Retinal pigment epithelial cell (primary cell): ENCODE measurements around the gene DALRD3.

Experiments used
- DNase-seq: peaks from one replicate; pipeline ENCODE4 v3.0.0-alpha.2; 2010; ENCODE audit warnings: low read depth
- H3K4me3 ChIP-seq: 2 replicates; pipeline ENCODE4 v1.5.1; 2011; ENCODE audit warnings: mild to moderate bottlenecking, low read length, control low read depth, moderate library complexity
- CTCF ChIP-seq: conservative IDR thresholded peaks from 2 replicates; pipeline ENCODE4 v1.5.1; 2011; ENCODE audit warnings: low read depth, low read length, control low read depth, inconsistent platforms

DALRD3 gene

GRCh38 chr3:48993834-48994233, 24.5 kb downstream of the DALRD3 start:
- TF ChIP-seq CTCF = no peak
- no peak overlapping the region for H3K4me3 ChIP-seq
- DNase-seq = no peak

- H3K4me3 ChIP-seq = peak overlapping the region; percentile 77
- no peak for DNase-seq
- TF ChIP-seq CTCF = no peak
These were observed 26.4 kb downstream of the DALRD3 start for GRCh38 chr3:48991851-48992545.

GRCh38 chr3:48990636-48991469, 27.5 kb downstream of the DALRD3 start:
- no peak for TF ChIP-seq CTCF
- DNase-seq = no peak
- peak overlapping the region; percentile 77 for H3K4me3 ChIP-seq

GRCh38 chr3:48989796-48990635, 28.4 kb downstream of the DALRD3 start, which contains the start of gene P4HTM:
Gene P4HTM, plus strand, starts transcription at chr3:48990241. Its CDS starts 16 bp downstream, at chr3:48990257.
- DNase-seq = peak; percentile 84
- peak; percentile 41 for TF ChIP-seq CTCF
- H3K4me3 ChIP-seq = peak within 1 kb of the TSS; percentile 77

GRCh38 chr3:48989126-48989795, 29.1 kb downstream of the DALRD3 start:
- peak overlapping the region; percentile 77 for H3K4me3 ChIP-seq
- TF ChIP-seq CTCF = no peak
- DNase-seq = no peak

- DNase-seq = no peak
- TF ChIP-seq CTCF = no peak
- H3K4me3 ChIP-seq = no peak overlapping the region
These were observed 32.5 kb downstream of the DALRD3 start for GRCh38 chr3:48985831-48986376.
